NCI-H345 treated with DMSO at 0.1 percent for 48 hours (cell line): ENCODE measurements around the gene GIT2.
"Not testable (repeated sequence)": the region's sequence is repeated elsewhere in the genome, so short reads cannot be mapped to it uniquely, and the experiment has no call there.

Experiments used
- DNase-seq: peaks from one replicate; lab custom pipeline; 2025; ENCODE audit not compliant: unreplicated experiment; lab: John Stamatoyannopoulos, UW

GIT2 gene

DNA sequence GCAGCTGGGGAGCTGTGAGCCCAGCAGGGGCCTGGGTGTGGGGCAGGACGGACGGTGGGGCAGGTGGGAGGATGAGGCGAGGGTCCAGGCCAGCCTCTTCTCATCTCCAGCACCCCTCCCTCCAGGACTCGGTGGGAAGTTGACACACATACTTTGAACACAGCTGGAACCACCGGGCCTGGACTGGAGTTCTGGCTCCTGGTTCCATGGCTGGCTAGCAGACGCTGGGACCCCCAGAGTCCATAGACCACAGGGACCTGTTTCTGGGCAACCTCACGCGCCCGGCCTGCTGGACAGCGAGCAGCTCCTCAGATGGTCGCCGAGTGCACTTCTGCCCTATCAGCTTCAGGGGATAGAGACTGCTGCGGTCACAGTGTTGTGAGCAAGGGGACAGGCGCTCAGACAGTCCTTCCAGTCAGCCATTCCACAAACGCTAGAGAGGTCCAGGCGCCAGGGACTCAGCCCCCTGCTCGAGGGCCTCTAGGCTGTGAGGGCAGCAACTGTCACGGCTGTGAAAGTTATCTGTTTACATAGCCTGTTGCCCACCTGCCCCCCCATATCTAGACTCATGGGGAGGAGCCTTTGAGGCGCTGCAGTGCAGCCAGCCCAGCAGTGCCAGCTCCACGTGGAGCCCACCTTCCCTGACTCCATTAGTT is 70.9 kb downstream of the GIT2 start:
- DNase-seq, result no peak

DNA sequence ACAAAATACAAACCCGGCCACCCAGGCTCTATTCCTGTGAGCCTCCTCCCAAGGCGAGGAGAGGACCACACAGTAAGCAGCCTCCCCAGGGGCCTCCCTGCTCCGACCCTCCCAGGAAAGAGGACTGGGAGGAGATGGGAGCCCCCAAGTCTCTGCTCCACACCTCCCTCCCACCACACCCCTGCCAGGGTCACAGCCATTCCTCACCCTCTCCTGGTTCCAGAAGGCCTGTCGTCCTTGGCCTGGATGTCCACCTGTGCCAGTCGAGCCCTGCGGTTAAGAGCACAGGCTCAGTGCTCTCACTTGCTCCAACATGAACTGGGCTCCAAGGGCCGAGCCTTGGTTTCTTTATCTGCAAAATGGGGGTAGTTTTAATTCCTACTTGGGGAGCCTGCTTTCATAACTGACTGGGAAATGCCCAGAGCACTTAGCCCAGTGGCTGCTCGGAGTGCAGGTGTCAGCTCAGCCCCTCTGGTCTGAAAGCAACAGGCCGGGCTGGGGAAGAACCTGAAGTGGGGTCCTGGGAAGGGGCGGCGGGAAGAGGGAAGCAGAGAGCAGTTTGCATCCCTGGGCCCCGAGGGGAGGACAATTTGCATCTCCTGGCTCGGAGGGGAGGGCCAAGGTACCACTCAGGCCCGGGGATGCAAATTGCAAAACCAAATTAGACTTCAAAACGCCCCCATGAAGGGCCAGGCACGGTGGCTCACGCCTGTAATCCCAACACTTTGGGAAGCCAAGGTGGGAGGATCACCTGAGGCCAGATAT is 72.5 kb downstream of the GIT2 start:
- DNase-seq, result no peak

DNA sequence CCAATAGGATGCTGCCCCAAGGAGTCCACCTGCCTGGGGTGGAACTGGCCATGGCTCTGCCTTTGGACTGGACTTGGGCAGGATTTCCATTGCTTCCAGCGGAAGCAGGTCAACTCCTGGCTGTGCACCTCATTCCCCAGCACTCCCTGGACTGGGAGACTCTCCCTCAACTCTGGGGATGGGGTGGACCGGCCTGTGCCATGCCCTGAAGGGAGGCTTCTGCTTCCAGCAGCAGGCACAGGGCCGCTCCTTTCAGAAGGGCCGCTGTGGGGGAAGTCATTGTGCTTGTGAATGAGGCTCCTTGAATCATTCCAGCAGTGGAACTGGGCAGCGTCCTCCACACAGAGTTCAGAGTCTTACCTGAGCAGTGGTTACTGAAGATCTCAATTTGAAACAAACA is 73.1 kb downstream of the GIT2 start:
- no peak for DNase-seq

DNA sequence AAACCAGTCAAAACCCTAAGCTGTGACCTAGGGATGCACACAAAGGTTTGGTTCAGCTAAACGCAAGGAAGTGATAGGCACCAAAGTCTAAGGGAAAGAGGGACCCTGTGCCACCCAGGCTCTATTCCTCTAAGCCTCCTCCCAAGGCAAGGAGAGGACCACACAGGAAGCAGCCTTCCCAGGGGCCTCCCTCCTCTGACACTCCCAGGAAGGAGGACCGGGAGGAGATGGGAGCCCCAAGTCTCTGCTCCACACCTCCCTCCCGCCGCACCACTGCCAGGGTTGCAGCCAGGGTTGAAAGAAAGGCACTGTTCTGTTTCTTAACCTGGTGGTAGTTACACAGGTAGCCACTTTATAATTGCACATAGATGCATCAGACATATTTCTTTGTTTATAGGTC is 74.2 kb downstream of the GIT2 start:
- DNase-seq, result no peak

DNA sequence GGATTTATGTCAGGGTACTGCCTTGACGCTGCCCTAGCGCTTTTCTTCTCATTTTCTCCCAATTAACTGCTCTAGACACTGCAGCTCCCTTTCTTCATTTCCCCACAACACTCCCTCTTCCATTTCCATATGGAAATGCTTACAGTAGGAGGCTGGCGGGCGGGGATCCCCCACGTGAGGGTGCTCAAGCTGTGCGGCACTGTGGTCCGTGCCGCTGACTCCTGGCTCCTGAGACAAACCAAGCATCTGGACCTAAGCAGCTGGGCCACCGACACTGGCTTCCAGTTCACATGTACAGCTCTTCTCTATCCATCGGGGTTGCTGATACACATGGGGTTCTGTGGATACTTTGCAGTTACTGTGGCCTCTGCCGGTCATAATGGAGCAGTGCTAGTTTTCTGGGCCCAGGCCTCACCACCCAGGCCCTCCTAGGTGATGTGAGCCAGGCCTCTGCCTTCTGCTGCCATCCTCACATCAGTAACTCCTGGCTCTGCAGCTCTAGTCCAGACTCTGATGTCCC is 75.8 kb downstream of the GIT2 start:
- no peak for DNase-seq

DNA sequence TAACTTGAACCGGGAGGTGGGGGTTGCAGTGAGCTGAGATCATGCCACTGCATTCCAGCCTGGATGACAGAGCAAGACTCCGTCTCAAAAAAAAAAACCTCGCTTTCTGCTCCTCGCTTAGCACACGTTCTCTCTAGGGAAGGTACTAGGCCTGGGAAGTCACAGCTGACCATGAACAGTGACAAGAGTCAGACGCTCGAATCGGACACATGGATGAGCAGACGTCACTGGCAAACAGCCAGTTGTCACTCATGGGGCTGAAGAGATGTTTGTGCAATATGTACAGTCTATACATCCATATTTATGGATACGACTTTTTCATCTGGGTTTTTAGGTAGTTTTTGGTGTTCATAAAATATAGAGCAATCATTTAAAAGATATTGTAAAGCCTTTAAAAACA is 76.7 kb downstream of the GIT2 start:
- no peak for DNase-seq

DNA sequence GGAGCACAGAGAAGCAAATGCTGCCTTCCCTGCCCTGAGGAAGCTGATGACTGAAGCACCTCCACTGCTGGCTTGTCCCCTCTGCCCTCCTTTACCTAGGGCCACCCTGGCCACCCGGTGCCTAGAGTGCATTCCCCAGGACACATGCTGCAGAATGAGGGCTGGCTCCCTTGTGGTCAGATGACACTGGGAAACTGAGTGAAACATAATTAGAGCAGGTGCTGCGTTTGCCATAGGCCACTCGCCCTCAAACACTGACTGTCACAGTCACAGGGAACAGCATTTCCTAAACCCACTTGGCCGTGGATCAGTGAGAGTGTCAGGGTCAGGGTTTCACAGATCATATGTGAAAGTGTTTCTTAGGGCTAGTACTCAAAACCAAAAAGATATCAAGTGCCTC is 80.1 kb downstream of the GIT2 start:
- DNase-seq, result no peak

DNA sequence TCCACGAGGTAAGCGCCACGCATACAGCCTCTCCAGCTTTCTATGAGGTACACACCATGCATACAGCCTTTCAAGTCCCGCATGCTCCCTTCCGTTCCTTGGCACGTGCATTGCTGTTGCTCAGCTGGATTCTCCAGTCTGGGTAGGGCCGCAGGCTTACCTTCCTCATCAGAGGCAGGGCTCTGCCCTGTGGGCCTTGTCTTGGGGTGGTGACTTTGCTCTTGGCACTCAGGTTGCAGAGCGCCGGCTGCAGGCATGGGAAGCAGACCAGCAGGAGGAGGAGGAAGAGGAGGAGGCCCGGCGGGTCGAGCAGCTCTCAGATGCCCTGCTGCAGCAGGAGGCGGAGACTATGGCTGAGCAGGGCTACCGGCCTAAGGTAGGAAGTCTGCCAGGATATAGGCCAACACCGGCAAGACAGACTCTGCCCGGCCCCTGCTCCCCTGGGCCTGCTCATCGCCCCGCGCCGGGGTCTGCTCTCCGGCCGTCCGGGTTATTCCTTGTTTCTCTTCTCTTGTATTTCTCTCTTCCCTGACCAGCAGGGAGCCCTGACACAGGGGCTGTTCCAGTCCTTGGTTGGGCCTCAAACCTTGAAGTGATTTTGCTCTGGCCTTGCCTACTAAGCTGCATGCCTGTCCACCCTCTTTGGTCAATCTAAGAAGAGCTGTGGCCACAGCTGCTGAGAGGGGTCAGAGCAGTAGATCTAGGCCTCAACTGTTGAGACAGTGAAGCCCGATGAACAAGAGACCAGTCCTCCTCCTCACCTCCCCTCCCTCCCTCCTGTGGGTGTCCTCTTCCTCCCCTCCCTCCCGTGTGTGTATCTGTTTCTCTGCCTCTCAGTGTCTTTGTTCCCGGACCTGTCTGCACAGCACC is 80.8 kb downstream of the GIT2 start:
- DNase-seq, result no peak

DNA sequence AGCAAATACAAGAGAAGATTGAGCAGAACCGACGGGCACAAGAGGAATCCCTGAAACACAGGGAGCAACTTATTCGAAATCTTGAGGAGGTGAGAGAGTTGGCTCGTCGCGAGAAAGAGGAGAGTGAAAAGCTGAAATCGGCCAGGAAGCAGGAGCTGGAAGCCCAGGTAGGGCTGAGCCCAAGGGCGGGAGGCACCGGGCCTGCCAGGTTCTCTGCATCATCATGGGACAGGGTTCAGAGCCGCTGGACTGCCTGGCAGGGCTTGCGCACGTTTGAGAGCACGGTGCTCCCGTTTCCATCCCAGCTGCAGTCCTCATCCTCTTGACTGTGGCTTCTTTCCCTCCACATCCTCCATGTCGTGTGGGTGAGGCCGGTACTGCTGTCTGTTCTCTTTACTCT is 81.7 kb downstream of the GIT2 start:
- no peak for DNase-seq

DNA sequence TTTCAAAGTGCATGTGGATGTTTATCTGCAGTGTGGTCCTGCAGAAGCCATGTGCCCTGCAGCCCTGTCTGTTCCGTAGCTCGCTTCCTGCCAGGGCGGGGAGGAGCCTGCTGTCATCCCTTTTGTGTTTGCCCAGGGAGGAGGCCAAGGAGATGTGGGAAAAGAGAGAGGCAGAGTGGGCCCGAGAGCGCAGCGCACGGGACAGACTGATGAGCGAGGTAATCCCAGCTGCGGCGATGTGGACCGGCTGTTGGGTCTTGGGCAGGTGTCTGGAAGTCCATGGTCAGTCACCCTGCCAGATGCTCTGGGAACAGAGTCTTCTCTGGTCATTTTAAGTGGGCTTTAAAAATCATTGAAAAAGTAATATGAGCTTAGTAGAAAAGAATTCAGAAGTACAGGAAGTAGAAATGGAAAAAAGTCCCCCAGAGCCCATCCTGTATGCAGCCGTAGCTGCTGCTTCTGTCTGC is 83.3 kb downstream of the GIT2 start:
- DNase-seq, result no peak

DNA sequence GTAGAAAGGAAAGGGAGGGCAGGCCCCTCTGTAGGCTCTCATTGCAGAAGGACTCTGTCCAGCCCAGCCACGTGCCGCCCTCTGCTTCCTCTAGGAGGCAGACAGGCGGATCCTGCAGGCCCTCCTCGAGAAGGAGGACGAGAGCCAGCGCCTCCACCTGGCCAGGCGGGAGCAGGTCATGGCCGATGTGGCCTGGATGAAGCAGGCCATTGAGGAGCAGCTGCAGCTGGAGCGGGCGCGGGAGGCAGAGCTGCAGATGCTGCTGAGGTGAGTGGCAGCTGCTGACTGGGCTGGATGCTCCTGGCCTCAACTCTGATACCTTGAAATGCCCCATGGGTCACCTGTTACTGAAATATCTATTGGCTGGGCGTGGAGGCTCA is 85.2 kb downstream of the GIT2 start:
- DNase-seq, result no peak

DNA sequence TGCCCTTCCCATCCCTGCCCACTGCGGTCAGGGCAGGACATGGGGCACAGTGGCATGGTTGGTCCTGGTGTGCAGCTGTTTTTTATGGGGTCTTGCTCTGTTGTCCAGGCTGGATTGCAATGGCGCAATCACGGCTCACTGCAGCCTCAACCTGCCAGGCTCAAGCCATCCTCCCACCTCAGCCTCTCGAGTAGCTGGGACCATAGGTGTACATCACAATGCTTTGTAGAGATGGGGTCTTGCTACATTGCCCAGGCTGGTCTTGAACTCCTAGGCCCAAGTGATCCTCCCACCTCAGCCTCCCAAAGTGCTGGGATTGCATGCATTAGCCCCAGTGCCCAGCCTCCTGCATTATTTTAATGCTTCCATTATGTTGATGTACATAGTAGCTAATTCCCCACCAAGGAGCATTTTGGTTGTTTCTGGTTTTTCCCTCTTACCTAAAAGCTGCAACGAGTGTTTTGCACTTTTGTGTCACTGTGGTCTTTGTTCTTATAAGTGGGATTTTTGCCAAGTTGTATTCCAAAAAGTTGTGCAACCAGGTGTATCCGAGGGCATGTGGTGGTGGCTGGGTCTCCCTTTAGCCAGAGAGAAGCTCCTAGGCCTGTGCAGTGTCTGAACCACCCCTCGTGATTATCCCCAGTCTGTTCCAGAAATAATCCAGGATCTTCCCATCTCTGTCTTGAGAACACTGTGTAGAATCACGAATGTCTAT is 85.8 kb downstream of the GIT2 start:
- no peak for DNase-seq

DNA sequence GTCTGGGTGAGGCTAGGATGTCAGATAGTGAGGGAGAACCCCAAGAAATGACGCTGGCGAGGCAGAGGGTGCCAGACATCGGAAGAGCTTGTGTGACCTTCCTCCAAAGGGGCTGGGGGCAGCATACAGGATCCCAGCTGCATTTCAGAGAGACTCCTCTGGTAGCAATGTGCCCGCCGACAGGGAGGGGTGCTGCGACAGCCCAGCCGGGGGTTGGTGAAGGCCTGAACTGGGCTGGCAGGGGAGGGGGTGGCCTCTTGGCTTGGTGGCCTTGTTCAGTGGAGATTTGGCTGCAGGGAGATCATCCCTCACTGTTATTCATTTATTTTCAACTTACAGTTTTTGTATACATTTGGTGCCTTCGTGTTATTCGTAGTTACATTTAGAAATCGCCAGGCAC is 90.9 kb downstream of the GIT2 start:
- DNase-seq, result no peak

DNA sequence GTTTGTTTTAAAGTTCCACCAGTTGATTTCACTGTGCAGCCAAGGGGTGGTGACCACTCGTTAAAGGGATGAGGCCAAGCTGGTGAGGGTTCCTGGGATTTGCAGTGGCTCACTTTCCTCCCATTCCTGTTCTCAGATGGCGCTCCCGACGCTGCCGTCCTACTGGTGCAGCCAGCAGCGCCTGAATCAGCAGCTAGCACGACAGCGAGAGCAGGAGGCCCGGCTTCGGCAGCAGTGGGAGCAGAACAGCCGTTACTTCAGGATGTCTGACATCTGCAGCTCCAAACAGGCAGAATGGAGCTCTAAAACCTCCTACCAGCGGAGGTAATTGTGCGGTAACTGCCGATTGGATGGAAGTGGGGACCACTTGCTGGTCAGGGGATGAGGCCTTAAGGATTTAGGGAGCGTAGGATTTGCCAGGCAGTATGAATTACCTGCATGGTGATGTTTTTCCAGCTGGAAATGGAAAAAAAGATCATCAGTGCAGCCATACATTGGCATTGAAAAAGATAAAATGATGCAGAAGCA is 93.2 kb downstream of the GIT2 start:
- DNase-seq, result no peak

DNA sequence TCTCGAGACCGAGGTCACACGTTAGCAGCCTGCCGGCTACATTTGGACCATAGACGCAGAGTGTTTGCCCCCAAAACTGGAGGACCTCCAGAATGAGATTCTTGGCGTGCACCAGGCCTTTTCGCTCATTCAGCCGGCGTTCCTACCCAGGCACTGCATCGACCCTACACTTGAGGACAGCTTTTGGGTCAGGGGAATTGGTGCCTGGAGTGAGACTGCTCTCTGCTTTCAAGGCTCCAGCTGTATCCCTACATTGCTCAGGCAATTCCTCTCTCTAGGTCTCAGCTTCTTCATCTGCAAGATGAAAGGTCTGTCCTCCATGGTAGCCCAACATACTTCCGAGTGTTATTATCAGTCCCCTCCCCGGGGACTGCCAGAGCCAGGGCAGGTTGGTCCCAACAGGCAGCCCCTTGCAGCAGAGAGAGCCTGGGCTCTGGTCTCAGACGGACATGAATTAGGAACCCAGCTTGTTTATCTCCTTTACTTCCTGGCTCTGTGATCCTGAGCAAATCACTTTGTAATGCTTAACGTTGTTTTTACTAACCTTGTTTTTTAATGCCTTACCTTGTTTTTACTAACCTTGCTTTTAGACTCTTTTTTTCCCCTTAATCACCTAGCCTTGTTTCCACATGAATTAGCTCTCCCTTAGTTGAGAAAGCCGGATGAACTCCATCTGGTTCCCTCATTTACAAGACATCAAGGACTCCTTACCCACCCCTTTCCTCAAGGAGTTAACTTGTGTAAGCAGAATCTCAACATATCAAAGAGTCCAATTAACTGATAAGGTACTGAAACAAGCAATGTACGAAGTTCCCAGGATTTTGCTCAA is 95.2 kb downstream of the GIT2 start:
- peak; percentile 38 for DNase-seq

DNA sequence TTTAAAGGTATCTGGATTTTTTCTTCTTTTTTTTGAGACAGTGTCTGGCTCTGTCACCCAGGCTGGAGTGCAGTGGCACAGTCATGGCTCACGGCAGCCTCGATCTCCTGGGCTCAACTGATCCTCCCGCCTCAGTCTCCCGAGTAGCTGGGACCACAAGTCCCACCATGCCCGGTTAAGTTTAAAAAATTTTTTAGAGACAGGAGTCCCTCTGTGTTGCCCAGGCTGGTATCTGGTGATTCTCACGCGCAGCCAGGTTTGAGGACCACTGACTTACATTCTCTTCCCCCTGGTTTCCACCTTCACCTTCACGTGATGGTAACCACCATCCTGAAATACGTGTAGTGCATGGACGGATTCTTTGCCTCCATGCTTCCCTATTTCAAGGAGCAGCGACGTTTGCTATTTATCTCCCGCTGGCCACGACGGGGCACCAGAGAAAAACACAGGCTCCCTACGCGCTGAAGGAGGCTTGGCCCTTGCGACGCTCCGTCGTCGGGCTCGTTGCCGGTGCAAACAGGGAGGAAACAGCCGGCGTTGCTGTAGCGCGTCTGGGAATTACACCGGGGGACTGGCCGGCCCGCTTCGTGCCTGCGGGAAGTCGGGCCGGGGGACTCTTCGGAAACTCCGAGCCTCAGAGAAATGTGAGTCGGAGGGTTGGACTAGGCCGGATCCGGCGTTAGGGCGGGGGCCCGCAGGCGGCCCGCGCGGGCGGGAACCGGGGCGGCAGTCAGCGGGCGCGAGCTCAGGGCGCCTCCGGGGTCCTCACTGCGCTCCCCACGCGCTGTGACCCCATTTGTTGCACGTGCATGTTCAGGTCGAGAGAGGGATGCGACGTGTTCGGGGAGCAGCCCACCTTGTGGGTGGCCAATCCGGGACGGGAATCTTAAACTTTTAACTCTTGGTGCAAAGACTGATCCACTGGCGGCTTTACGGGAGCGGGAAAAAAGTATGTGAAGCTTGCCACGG is 96.1 kb downstream of the GIT2 start, which contains the start of gene TCHP:
Gene TCHP, plus strand, starts transcription at position 492 of the 969 bp plus-strand sequence. CDS start 2,753 bp downstream, outside the sequence.
- peak; percentile 47 for DNase-seq

DNA sequence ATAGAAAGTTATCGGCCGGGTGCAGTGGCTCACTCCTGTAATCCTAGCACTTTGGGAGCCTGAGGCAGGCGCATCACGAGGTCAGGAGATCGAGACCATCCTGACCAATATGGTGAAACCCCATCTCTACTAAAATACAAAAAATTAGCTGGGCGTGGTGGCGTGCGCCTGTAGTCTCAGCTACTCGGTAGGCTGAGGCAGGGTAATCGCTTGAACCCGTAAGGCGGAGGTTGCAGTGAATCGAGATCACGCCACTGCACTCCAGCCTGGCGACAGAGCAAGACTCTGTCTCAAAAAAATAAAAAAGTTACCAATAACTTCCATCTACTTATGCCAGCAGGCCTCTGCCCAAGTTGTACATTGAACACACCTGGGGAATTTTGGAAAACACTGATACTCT is 96.8 kb downstream of the GIT2 start:
- DNase-seq, result not testable (repeated sequence)

DNA sequence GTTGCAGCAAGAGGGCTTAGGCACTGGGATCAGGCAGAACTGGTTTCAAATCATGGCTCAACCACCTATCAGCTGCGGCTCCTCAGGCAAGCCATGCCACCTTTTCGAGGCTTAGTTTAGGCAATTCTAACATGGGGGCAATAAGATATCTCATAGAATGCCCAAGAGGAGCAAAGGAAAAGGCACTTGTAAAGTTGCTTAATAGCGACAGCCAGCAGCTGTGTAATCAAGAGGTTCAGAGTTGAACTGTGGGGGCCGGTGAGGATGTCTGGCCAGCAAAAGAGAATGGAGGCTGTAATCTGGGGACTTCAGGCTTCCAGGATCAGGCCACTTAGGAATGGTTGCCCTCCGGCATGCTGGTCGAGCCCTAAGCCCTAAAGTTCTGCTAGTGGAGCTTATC is 99.1 kb downstream of the GIT2 start:
- DNase-seq, result no peak

DNA sequence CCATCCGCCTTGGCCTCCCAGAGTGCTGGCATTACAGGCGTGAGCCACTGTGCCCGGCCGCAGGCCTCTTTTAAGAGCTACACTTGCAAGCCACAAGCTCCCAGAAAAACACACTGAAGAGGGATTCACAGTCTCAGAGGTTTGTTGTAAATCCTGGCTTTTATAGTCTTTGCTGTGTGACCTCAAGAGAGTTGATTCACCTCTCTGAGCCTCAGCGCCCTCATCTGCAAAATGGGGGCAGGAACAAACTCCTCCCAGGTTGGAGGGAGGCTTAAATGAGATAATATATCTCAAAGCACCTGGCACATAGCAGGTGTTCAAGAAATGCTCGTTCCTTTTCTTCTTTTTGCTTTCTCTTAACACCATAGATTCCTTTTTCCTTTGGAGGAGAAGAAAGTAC is 100.0 kb downstream of the GIT2 start:
- DNase-seq, result no peak
